Fibroblast of skin of left biceps (primary cell): ENCODE data around the gene NPLOC4.
"Not testable (repeated sequence)": the region's sequence is repeated elsewhere in the genome, so short reads cannot be mapped to it uniquely, and the experiment has no call there.

Source experiments
- DNase-seq, 2 experiments: peaks; one replicate each; pipeline ENCODE4 v3.0.0-alpha.2; 2013; ENCODE audit warnings: low read depth in 2 of 2

NPLOC4 gene

DNA sequence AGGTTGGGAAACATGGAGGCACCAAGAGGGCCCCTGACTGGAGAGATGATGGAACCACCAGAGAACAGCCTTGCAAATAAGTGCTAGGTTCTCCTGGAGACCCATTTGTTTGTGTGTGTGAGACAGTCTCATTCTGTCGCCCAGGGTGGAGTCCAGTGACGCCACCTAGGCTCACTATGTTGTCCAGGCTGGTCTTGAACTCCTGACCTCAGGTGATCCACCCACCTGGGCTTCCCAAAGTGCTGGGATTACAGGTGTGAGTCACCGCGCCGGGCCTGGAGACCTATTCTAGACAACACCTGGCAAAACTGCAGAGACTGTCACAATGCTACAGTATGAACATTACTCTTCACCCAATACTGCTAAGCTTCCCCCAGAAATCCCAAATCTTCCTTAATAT lies 1.5 kb downstream of the NPLOC4 start:
- no peak for DNase-seq

DNA sequence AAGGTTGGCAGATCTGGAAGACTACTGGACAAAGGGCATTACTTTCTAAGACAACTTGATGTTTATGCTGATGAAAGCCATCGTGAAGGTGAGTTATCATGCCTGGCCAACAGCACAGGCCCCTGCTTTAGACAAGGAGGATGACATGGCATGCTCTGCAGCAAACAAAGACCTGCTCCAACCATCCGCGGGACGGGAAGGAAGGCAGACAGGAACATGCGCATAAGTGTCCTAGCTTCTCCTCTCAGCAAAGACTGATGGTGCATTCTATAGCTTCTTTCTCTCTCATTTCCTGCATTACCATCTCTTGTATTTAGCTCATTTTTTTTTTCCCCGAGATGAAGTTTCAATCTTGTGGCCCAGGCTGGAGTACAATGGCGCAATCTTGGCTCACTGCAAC lies 5.4 kb downstream of the NPLOC4 start:
- DNase-seq = no peak

DNA sequence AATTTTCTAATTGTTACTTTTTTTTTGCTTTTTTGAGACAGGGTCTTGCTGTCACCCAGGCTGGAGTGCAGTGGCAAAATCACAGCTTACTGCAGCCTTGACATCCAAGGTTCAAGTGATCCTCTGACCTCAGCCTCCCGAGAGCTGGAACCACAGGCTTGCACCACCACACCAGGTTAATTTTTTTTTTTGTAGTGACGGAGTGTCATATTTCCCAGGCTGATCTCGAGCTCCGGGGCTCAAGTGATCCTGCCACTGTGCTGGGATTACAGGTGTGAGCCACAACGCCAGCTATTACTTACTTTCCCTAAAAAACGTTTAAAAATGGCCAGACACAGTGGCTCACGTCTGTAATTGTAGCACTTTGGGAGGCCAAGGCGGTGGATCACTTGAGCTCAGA lies 6.6 kb downstream of the NPLOC4 start:
- DNase-seq = no peak

DNA sequence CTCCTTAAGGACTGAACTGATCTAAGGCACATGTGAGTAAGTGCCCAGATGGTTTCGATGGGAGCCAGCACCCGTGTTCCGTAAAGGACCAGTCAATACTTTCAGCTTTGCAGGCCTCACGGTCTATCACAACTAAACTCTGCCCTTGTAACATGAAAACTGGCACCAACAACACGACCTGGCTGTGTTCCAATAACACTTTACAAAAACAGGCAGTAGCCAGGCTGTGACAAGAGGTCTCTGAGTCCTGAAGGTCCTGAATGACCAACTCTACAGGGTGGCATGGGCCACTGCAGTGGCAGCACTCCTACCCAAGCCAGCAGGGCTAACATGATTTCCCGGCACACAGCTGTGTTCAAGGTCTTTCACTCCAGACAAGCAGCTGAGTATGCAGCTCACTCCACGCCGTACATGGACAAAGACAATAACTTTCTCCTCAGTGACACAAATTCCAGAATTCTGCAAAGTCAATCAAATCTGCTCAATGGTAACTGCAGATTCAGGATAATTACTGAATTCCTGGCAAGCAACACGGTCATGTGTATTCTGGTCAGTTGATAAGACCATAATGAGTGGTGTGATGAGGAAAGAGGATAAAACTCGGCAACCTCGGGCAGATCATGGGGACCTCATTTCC lies 15.3 kb downstream of the NPLOC4 start:
- no peak for DNase-seq

DNA sequence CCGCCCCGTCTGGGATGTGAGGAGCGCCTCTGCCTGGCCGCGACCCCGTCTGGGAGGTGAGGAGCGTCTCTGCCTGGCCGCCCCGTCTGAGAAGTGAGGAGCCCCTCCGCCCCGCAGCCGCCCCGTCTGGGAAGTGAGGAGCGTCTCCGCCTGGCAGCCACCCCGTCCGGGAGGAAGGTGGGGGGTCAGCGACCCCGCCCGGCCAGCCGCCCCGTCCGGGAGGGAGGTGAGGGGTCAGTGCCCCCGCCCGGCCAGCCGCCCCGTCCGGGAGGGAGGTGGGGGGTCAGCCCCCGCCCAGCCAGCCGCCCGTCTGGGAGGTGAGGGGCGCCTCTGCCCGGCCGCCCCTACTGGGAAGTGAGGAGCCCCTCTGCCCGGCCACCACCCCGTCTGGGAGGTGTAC lies 18.6 kb downstream of the NPLOC4 start:
- not testable (repeated sequence) for DNase-seq

DNA sequence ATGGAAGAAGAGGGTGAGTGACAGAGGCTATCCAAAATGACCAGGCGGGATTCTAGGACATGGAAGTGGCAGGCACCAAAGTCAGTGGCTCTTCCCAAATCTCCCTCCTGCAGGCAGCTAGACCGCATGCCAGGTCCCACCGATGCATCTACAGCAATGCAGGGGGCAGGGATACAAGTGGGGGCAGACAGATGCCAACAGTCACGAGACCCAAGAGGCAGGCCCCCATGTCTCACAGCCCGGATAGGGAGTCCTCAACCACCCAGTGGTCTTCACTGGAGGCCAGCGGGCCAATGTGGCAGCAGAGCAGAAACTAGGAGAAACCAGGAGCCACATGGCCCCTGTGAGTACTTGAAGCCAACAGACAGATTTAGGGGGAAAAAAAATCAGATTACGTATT lies 20.0 kb downstream of the NPLOC4 start:
- no peak for DNase-seq

DNA sequence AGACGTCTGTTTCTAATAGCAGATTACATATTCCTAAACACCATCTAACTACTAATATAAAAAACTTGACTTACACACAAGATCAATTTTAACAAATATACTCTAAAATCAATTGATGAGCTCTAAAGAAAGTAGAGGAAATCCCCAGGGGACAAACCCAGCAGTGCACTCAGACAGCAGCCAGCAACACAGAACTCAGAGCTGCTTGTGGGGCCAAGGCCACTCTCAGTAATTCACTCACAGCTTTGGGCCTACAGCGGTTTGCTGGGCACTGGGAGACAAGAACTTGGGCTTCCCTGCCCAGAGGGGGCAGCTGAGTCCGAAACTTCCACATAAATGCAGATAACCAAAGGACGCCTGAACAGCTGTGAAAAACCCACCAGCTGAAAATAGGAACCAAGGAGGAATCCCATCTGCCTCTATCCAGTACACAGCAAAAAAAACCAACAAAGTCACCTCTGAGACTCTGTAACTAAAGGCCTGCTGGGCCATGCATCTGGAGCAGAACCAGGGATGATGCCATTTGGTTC lies 21.4 kb downstream of the NPLOC4 start:
- no peak for DNase-seq

DNA sequence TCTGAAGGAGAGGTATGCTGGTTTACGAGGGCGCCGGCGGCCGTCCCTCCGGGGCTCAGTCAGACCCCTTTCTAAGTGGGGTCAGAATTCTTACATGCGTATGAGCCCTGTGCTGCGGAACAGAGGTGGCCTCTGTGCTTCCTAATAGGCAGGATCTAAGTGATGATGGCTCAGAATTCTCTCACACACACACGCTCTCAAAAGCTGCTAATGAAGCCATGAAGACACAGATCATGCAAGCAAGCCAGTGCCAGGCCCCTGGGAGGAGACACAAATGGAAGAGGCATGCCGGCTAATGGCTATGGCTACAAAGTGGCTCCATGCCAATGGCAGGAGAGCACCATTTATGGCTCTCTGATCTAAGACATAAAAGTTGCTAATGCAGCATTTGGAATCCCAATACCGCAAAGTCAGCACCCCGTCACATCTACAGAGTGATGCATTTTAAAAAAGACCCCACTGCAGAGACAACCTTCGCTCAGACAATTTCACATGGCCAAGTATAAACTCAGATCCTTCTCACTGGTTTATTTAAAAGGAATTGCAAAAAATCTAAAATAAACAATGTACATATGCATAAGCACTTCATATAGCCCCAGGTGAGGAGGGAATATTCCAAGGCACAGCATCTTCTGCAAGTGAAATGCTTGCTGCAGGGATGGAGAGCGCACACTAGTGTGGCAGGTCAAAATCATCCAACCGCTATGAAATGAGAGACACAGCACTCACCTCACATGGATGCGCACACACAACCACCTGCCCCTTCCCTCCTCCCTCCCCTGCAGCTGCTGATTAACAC lies 24.5 kb downstream of the NPLOC4 start:
- no peak for DNase-seq

DNA sequence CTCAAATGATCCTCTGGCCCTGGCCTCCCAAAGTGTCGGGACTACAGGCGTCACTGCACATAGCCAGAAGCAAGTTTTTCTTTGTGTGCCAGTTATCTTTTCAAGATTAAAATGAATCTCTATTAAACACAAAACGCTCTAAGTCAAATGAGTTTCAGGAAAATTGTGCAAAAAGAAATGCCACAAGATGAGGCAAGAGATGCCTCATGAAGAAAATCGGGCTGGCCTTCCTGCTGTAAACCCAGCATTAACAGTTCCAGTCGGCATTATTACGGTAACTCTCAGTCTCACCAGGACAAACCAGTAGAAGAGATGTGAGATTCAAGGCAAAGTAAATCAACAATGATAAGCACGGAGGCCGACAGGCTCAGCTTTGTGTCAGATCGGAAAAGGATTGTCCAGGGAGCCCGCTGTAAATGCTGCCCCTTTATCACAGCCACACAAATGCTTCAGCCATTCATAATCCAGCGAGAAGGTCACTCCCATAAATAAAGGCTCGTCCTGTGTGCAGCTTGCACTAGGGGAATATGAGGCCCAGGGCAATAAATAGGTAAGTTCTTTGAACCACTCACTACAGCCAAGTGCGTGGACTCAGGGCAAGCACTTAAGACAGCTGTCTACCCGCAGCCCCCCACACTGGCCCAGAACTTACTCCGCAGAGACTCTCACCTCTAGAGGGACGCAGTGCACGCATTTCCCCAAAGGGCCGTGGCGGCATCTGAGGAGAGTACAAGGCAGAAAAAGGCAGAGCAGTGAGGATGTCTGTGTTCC lies 27.2 kb downstream of the NPLOC4 start:
- no peak for DNase-seq

DNA sequence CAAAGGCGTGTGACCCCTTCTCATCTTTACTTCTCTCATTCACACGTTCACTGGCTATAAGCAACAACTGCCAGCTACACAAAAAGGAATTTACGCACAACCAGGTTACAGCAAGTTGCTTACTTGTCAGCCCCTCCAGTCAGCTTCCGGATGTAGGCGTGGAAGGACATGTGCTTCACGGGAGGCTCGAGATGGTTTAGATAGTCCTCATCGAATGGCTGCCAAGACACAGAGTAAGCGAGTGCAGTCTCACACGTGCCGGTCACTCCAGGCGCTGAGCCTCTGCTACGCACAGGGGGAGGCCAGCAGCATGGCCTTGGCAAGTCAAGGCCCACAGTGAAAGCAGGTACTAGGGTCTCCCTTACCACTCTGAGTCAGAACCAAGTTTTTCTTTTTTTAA lies 28.3 kb downstream of the NPLOC4 start:
- DNase-seq = no peak

DNA sequence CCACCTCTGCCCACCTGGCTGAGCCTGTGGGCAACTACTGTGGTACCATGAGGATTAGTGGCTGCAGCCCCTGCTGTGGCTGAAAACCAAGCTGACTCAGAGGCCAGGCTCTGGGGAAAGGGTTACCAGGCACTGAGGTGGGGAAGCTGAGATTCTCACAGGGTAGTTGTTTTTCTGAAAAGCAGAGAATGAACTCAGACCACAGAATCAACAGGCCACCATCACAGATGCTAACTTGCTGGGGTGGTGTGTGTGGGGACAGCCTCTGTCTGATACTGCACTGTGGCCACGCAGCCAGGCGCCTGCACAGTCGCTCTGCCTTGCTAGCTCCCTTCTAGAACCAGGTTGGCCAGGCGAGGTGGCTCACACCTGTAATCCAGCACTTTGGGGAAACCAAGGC lies 28.8 kb downstream of the NPLOC4 start:
- DNase-seq = no peak

DNA sequence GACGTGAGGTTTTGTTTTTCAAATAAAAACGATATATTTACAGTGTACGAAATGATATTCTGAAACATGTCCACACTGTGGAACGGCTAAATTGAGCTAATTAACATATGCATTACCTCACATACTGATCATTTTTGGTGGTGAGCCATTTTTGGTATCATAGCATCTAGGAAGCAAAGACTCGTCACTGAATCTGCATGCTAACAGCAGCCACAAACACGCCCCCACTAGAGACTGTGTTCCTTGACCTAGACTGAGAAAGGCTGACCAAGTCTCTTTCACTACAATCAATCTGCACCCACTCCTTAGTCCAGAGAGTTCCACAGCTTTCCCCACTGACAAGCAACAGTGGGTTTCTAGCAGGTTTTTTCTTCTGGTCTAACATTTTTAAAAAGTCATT lies 29.5 kb downstream of the NPLOC4 start:
- no peak for DNase-seq

DNA sequence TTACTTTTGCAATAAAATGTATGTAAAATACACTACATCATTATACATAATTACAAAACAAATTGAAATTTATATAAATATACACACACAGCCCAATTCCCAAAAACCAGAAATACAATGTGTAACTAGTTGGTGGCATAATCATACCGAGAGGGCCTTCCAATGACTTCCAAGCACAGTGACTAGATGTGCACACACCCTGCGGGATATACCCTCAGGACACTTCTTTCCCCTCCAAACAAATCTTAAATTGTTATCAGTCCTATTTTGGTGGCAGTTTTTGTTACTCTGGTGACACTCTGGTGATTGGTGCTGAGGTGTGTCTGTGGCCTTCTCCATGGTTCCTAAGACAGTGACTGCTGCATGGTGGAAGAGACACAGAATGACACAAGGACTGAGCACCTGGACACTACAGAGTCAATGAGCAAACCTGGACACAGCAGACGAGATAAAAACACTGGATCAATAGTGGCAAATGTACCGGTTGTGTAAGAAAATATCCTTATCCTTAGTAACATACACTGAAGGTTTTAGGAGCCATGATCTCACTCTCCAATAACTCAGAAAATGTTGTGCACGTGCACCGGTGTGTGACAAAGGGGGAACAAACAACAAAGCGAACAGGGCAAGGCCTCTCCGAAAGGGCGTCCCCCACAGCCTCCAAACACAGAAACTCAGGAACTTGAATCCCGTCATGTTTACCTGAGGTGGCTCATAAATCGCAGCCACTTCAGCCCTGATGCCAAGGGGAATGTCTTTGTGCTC lies 32.9 kb downstream of the NPLOC4 start:
- DNase-seq = no peak

DNA sequence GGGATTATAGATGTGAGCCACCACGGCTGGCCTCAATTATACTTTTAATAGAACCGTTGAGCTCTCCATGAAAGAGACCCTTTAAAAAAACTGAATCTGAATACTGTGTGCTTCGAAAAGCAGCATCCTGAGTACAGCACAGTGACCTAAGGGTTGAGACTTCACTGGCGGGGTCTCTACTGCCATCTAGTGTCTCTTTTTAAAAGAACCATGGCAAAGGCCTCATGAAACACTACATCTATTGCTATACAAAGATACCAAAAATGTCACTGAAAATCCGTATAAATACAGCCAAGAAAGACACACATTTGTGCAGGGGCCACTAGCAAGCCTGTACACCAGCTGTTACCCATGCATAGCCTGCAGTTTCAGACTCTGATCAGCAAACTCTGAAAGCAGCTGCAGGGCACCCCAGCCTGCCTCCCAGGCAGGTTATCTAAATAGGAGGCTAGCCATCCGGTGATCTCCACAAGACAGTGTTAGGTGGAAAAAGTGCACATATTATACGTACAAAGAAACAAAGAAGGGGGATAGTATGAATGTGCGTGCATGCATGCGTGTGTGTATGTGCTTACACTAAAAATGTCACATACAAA lies 35.3 kb downstream of the NPLOC4 start:
- DNase-seq = peak; percentile 40 to 47

DNA sequence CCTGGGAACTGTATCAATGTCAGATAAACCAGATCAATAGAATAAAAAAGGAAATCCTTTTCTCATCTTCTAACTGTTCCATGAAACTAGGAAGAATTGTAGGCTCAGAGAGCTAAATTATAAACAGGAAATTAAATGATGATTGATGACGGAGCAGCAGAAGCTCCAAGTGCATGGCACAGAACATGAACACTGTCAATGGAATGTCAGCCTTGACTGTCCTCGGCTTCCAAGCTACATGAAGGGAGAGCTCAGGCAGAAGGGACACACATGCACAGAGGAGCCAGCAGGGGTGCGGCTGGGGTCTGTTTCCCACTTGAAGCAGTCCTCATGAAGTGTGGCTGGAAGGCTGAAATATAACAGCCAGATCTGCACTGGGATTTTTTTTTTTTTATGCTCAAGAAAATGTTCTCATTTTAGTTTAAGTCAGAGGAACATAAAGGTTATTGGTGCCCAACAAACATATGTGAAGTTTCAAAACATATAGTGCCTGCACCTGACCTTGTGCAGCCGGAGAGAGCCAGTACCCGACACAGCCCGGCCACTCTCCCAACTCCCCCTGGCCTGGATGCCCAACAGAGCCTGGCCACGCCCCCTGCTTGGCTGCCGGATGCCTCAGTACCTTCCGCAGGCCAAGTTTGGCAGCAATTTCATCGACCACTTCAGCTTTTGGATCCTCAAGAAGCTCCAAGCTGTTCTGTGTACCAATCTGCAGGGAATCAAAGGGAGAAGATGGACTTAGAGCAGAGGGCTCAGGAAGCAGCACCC lies 37.0 kb downstream of the NPLOC4 start:
- DNase-seq = peak; percentile 38 to 46

DNA sequence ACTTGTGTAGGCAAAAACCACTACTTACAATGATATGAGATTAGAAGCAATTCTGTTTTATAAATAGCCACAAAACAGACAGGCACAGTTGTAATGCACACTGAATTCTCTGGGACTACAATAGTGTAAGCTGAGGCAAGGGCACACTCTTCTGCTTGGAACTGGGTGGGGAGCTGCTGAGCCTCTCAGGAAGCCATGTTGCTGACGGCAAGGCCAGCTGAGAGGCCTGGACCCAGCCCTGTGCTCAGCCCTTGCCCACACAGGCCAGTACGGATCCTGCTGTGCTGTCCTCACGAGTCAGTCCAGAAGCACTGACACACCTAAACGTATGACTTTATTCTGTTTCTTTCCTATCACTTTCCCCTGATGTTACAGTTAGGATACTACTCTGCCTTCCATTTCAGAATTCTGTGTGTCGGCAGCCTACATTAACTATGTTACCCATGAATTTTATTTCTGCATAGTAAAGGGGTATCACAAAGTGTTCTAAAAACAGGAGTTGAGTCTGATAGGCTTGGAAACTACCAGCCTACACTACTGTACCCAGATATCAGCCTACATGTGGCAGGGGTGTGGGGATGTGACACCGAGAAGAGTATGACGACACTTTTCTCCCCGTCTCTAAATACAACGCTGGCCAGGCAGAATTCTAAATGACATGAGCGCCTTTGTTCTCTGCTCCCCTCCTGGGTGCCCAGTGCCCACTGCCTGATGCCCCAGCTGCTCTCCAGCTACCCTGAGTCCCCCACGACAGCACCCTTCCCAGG lies 43.6 kb downstream of the NPLOC4 start:
- DNase-seq = no peak

DNA sequence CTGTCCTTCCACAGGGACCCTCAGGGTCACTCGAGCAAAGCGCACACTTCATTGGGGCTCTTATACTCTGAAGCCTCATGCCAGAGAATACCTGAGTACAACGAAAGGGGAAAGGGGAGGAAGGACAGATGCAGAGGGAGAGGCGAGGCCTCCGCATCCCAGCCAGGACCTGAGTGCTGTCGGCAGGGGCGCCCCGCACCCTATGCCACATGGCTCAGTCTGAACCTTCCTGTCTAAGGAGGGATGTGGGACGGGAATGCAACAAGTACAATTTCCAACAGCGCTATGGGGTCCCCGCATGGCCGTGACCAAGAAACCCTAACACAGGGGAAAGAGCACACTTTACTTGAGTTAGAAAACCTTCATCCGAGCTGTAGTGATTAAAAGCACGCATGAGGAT lies 44.9 kb downstream of the NPLOC4 start:
- no peak for DNase-seq

DNA sequence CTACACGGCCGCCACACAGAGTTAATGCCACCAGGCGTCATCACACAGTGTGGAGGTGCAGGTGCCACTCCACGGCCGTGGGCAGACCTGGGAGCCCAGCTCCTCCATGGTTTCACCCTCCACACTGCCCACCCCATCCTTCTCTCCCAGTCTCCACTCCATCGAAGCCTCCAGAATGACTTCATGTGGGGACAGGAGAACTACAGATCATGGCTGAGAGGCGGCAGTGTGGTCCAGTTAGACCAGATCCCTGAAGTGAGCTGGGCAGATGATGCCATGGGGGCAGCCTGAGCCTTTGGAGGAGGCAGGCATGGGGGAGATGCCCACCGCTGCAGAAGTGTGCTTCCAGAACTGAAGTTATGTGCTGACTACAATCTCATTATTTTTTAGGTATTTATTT lies 46.8 kb downstream of the NPLOC4 start:
- DNase-seq = no peak

DNA sequence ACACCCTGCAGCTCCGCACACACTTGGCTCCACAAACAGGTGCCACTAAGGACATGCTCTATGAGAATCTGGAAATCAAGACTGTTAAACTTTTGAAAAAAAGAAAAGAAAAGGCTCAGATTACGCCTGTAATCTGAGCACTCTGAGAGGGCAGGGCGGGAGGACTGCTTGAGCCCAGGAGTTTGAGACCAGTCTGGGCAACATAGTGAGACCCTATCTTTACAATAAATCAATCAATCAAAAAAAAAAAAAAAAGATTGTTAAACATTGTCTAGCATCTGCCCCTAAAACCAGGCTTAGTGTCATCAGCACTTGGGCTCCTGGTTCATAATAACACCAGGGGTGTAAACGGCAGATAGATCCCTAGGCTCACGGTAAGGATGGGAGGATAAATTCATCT lies 47.3 kb downstream of the NPLOC4 start:
- DNase-seq = no peak

DNA sequence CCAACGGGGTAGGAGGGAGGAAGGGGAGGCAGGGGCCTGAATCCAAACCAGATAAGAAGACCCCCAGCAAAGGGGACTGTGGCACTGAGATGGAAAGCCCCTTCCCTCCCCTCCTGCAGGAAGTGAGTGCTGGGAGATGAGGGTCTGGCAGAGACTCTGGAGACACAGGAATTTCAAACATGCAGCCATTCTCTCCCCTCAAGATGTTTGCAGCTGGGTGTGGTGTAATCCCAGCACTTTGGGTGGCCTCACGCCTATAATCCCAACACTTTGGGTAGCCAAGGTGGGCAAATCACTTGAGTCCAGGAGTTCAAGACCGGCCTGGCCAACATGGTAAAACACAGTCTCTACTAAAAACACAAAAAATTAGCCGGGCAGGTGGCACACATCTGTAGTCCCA lies 50.8 kb downstream of the NPLOC4 start:
- DNase-seq = no peak
